SK-N-SH (cell line): ENCODE measurements around the gene SLC22A6. TPM values are rescaled to one million over a fixed set of nuclear protein-coding genes. Genes with fewer than 3 reads are reported as not detected.

Experiments used
- CTCF ChIA-PET: fragments of 300-600, 350-600 bp; formaldehyde crosslinking; extraction: SDS; loops from one replicate; lab custom pipeline; 2021; lab: Yijun Ruan, JAX
- POLR2A ChIA-PET: fragments of 350-600 bp; sonication (Branson Sonifier 250); formaldehyde crosslinking; extraction: SDS; loops from one replicate; lab custom pipeline; 2020; ENCODE audit warnings: antibody characterized with exemption, inconsistent platforms; lab: Yijun Ruan, JAX
- DNase-seq: peaks from one replicate; pipeline ENCODE4 v3.0.0; 2012
- H2AFZ ChIP-seq: fragments of 200-600 bp; sonication (generic); 2 replicates; pipeline ENCODE4 v1.8.1; 2016; ENCODE audit warnings: antibody characterized with exemption, mild to moderate bottlenecking, low read depth
- H3F3A ChIP-seq: fragments of 200-600 bp; sonication (generic); replicated peaks from 2 replicates; pipeline ENCODE3; 2016; ENCODE audit warnings: antibody characterized with exemption, mild to moderate bottlenecking; ENCODE audit not compliant: insufficient read depth
- H3K27ac ChIP-seq, 2 experiments: fragments of 200-500 bp in 1 of 2; fragments of 200-600 bp in 1 of 2; sonication (Bioruptor generic) in 1 of 2; sonication (generic), shearing (Covaris generic) in 1 of 2; 2 replicates each; pipeline versions ENCODE4 v1.5.1 to v1.6.1; 2014 to 2016; ENCODE audit warnings: low read depth in 2 of 2, inconsistent platforms in 1 of 2, low read length in 1 of 2, mild to moderate bottlenecking in 1 of 2, mixed read lengths in 1 of 2
- H3K27me3 ChIP-seq: fragments of 200-600 bp; sonication (generic), shearing (Covaris generic); 2 replicates; pipeline ENCODE4 v1.6.1; 2016; ENCODE audit warnings: mixed run types; ENCODE audit not compliant: insufficient read depth
- H3K36me3 ChIP-seq, 2 experiments: fragments of 200-500 bp in 1 of 2; fragments of 200-600 bp in 1 of 2; sonication (Bioruptor generic) in 1 of 2; sonication (generic) in 1 of 2; replicated peaks in 1 of 2; 2 replicates each; pipeline versions ENCODE3 to v1.5.1; 2014 to 2016; ENCODE audit warnings: low read length in 1 of 2, mild to moderate bottlenecking in 1 of 2; ENCODE audit not compliant: insufficient read depth in 2 of 2, control insufficient read depth in 1 of 2
- H3K4me1 ChIP-seq, 2 experiments: fragments of 200-500 bp in 1 of 2; fragments of 200-600 bp in 1 of 2; sonication (Bioruptor generic) in 1 of 2; sonication (generic), shearing (Covaris generic) in 1 of 2; 2 replicates each; pipeline versions ENCODE4 v1.5.1 to v1.6.1; 2014 to 2016; ENCODE audit warnings: low read depth in 1 of 2, low read length in 1 of 2, mixed run types in 1 of 2; ENCODE audit not compliant: insufficient read depth in 2 of 2, control insufficient read depth in 1 of 2
- H3K4me2 ChIP-seq: fragments of 200-600 bp; sonication (generic), shearing (Covaris generic); 2 replicates; pipeline ENCODE4 v1.6.1; 2017; ENCODE audit warnings: mixed run types
- H3K4me3 ChIP-seq, 2 experiments: fragments of 200-500 bp in 1 of 2; fragments of 200-600 bp in 1 of 2; sonication (Bioruptor generic) in 1 of 2; sonication (generic), shearing (Covaris generic) in 1 of 2; 2 replicates each; pipeline versions ENCODE4 v1.5.1 to v1.8.1; 2014 to 2016; ENCODE audit warnings: low read depth in 2 of 2, inconsistent platforms in 1 of 2, low read length in 1 of 2, mild to moderate bottlenecking in 1 of 2, mixed read lengths in 1 of 2, moderate library complexity in 1 of 2
- H3K79me2 ChIP-seq: fragments of 200-600 bp; sonication (generic); 2 replicates; pipeline ENCODE4 v1.8.1; 2017; ENCODE audit warnings: mild to moderate bottlenecking; ENCODE audit not compliant: insufficient read depth
- H3K9ac ChIP-seq: fragments of 200-600 bp; sonication (generic); 2 replicates; pipeline ENCODE4 v1.6.1; 2017; ENCODE audit warnings: mixed run types
- H3K9me2 ChIP-seq: fragments of 200-600 bp; sonication (generic); 2 replicates; pipeline ENCODE4 v1.6.1; 2017; ENCODE audit warnings: mixed run types
- H3K9me3 ChIP-seq: fragments of 200-600 bp; sonication (generic); 2 replicates; pipeline ENCODE4 v1.6.1; 2017; ENCODE audit warnings: mixed run types, mild to moderate bottlenecking, moderate library complexity
- H4K20me1 ChIP-seq: fragments of 200-600 bp; sonication (generic); 2 replicates; pipeline ENCODE4 v1.6.1; 2017; ENCODE audit warnings: mild to moderate bottlenecking, mixed run types; ENCODE audit not compliant: insufficient read depth
- CHD2 ChIP-seq: fragments of 150-350 bp; IDR thresholded peaks from 2 replicates; pipeline ENCODE4 v1.6.1; 2018; ENCODE audit warnings: low read length; ENCODE audit not compliant: partially characterized antibody
- ELF1 ChIP-seq: IDR thresholded peaks from 2 replicates; pipeline ENCODE4 v1.4.0; 2012
- EZH2phosphoT487 ChIP-seq: fragments of 200-600 bp; sonication (generic); IDR thresholded peaks from 2 replicates; pipeline ENCODE4 v1.6.1; 2017; ENCODE audit warnings: low read depth, mixed run types, mild to moderate bottlenecking, antibody characterized with exemption, moderate library complexity, borderline replicate concordance
- FOSL2 ChIP-seq: IDR thresholded peaks from 2 replicates; pipeline ENCODE4 v1.4.0; 2012; ENCODE audit warnings: low read depth, mild to moderate bottlenecking, moderate library complexity, borderline replicate concordance
- GABPA ChIP-seq: IDR thresholded peaks from 2 replicates; pipeline ENCODE4 v1.4.0; 2012; ENCODE audit warnings: low read depth, mild to moderate bottlenecking
- NFIC ChIP-seq: IDR thresholded peaks from 2 replicates; pipeline ENCODE4 v1.4.0; 2012; ENCODE audit warnings: borderline replicate concordance
- NRF1 ChIP-seq: IDR thresholded peaks from 2 replicates; pipeline ENCODE4 v1.6.1; 2012; ENCODE audit warnings: low read depth, mild to moderate bottlenecking, low read length
- RAD21 ChIP-seq: IDR thresholded peaks from 2 replicates; pipeline ENCODE4 v1.6.1; 2012; ENCODE audit warnings: mild to moderate bottlenecking, low read length
- RCOR1 ChIP-seq: fragments of 150-350 bp; IDR thresholded peaks from 2 replicates; pipeline ENCODE4 v1.6.1; 2017; ENCODE audit warnings: antibody characterized with exemption, low read length
- RXRA ChIP-seq: IDR thresholded peaks from 2 replicates; pipeline ENCODE4 v1.4.0; 2012; ENCODE audit warnings: low read depth, mild to moderate bottlenecking, borderline replicate concordance
- SIN3A ChIP-seq: IDR thresholded peaks from 2 replicates; pipeline ENCODE4 v1.6.1; 2012; ENCODE audit warnings: low read depth, mild to moderate bottlenecking, low read length, moderate library complexity, borderline replicate concordance
- SMC3 ChIP-seq: IDR thresholded peaks from 2 replicates; pipeline ENCODE4 v1.6.1; 2012; ENCODE audit warnings: low read depth, low read length, improper control_type of control experiment
- WGBS: methylation state at CpG from one replicate; pipeline ENCODE4 v1.1.6; 2017; ENCODE audit warnings: low lambda C conversion rate; 5-methylcytosine and 5-hydroxymethylcytosine counted together
- polyA plus RNA-seq, 3 experiments: library from polyadenylated mRNA; depleted of rRNA; stranded (reverse); fragments of >200 nt; gene quantifications; 2 replicates each; pipeline ENCODE4 v1.2.3, GENCODE V29; 2012
- TF ChIP-seq, protein P1 (sequence below): IDR thresholded peaks from 2 replicates; pipeline ENCODE4 v1.4.0; 2012; ENCODE audit warnings: low read depth, borderline replicate concordance
- TF ChIP-seq, protein P2 (sequence below): IDR thresholded peaks from 2 replicates; pipeline ENCODE4 v1.4.0; 2012; ENCODE audit warnings: low read depth, borderline replicate concordance
- TF ChIP-seq, protein P3 (sequence below): fragments of 150-350 bp; IDR thresholded peaks from 2 replicates; pipeline ENCODE4 v1.6.1; 2016; ENCODE audit warnings: mild to moderate bottlenecking, low read depth, low read length

SLC22A6 gene
- polyA plus RNA-seq, 1 of the 3 experiments (the other 2 are of a cell fraction), result not detected

DNA sequence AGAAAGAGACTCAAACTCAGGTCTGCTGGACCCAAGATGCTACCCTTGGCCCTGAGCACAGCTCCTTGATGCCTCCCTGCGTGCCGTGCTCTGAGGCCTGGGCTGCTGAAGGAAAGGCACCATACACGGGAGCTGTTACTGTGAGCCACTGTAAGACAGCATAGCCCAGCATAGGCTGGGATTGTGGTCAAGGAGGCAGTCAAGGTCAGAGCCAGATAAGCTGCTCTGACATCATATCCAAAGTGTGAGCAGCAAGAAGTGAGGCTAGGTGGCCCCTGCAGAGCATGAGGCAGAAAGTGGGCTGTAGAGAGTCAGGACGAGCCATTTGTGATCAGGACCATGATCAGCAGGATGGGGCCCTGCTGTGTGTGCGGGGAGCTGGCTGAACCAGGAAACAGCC, 23.2 kb upstream of the SLC22A6 start (continued):
- TF ChIP-seq, protein P1, sequence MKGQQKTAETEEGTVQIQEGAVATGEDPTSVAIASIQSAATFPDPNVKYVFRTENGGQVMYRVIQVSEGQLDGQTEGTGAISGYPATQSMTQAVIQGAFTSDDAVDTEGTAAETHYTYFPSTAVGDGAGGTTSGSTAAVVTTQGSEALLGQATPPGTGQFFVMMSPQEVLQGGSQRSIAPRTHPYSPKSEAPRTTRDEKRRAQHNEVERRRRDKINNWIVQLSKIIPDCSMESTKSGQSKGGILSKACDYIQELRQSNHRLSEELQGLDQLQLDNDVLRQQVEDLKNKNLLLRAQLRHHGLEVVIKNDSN, result no peak
- TF ChIP-seq, protein P2, sequence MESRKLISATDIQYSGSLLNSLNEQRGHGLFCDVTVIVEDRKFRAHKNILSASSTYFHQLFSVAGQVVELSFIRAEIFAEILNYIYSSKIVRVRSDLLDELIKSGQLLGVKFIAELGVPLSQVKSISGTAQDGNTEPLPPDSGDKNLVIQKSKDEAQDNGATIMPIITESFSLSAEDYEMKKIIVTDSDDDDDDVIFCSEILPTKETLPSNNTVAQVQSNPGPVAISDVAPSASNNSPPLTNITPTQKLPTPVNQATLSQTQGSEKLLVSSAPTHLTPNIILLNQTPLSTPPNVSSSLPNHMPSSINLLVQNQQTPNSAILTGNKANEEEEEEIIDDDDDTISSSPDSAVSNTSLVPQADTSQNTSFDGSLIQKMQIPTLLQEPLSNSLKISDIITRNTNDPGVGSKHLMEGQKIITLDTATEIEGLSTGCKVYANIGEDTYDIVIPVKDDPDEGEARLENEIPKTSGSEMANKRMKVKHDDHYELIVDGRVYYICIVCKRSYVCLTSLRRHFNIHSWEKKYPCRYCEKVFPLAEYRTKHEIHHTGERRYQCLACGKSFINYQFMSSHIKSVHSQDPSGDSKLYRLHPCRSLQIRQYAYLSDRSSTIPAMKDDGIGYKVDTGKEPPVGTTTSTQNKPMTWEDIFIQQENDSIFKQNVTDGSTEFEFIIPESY, result no peak
- no peak for TF ChIP-seq NRF1
- no peak for TF ChIP-seq GABPA
- TF ChIP-seq, all 33 proteins: peak for 0

DNA sequence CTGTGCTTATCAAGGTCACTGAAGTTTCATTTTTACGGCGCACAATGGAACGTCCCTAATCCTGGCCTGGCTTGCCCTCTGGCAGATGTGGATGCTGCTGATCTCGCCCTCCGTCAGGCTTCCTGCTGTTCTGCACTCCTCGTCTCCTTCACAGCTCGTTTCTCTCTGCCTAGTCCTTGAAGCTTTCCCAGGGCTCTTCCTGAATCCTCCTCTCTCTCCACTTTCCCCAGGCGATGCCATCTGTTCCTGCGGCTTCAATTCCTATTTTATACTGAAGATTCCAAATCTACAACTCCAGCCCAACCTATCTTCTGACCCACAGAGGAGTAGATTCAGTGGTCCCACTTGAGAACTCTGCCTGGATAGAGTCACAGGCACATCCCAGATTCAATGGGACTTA, 16.7 kb upstream of the SLC22A6 start:
- Histone ChIP-seq H3K36me3 (no peaks in the 10 kb centered on the region), H3K9me3 (no peaks in the 10 kb centered on the region), H4K20me1 (no peaks in the 10 kb centered on the region), H3K4me1 (no peaks in the 10 kb centered on the region), H2AFZ (no peak overlapping the region), H3K4me2 (no peak overlapping the region), H3K9me2 (no peaks in the 10 kb centered on the region), H3K79me2 (no peaks in the 10 kb centered on the region), H3K9ac (no peak overlapping the region), H3K27ac (no peak overlapping the region), H3K4me3 (no peak overlapping the region), H3K27me3 (no peaks in the 10 kb centered on the region; the same call in 1 of the 2 replicates), H3F3A (no peaks in the 10 kb centered on the region)
- POLR2A ChIA-PET, result no interaction called here
- WGBS, result 55% methylated on average over 9 of the region's 9 CpGs
- CTCF ChIA-PET, result interaction anchor here (2.0 to 3.8 kb wide), 4 partner anchors 22 to 95 kb away, joined by 6 to 27 read pairs (median 10); no protein-coding TSS in a partner anchor
- no peak for DNase-seq
- no peak for TF ChIP-seq NFIC
- TF ChIP-seq, protein P3, sequence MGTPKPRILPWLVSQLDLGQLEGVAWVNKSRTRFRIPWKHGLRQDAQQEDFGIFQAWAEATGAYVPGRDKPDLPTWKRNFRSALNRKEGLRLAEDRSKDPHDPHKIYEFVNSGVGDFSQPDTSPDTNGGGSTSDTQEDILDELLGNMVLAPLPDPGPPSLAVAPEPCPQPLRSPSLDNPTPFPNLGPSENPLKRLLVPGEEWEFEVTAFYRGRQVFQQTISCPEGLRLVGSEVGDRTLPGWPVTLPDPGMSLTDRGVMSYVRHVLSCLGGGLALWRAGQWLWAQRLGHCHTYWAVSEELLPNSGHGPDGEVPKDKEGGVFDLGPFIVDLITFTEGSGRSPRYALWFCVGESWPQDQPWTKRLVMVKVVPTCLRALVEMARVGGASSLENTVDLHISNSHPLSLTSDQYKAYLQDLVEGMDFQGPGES, result no peak
- TF ChIP-seq, protein P1, result no peak
- TF ChIP-seq GABPA, result no peak
- TF ChIP-seq EZH2phosphoT487, result no peak
- TF ChIP-seq ELF1, result no peak
- TF ChIP-seq FOSL2, result no peak
- no peak for TF ChIP-seq RCOR1
- no peak for TF ChIP-seq CHD2
- TF ChIP-seq SIN3A, result no peak
- TF ChIP-seq SMC3, result no peak
- TF ChIP-seq RXRA, result no peak
- no peak for TF ChIP-seq RAD21
